Measurements from ENCODE around the gene EARS2.
"Not testable (repeated sequence)": the region's sequence is repeated elsewhere in the genome, so short reads cannot be mapped to it uniquely, and the experiment has no call there.

Gene EARS2

DNA sequence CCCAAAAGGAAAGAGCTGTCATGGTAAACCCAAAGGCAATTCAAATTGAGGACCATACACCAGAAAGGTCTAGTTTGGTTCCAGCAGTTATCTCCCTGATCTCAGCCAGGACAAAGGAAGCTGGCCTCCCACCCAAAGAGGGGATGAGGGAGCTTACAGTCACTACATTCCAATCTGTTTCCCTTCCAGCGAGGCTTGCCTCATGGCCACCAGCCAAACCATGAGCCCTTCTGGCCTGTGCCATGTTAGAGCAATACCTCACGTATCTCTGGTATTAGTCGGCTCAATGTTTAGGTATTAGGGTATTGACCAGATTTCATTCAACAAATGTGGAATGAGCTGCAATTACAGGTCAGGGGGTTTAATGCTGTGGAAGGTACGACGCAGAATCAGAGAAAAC, 30.6 kb upstream of the EARS2 start:
- DNase-seq (ENCODE audit: low spot score), result no peak

DNA sequence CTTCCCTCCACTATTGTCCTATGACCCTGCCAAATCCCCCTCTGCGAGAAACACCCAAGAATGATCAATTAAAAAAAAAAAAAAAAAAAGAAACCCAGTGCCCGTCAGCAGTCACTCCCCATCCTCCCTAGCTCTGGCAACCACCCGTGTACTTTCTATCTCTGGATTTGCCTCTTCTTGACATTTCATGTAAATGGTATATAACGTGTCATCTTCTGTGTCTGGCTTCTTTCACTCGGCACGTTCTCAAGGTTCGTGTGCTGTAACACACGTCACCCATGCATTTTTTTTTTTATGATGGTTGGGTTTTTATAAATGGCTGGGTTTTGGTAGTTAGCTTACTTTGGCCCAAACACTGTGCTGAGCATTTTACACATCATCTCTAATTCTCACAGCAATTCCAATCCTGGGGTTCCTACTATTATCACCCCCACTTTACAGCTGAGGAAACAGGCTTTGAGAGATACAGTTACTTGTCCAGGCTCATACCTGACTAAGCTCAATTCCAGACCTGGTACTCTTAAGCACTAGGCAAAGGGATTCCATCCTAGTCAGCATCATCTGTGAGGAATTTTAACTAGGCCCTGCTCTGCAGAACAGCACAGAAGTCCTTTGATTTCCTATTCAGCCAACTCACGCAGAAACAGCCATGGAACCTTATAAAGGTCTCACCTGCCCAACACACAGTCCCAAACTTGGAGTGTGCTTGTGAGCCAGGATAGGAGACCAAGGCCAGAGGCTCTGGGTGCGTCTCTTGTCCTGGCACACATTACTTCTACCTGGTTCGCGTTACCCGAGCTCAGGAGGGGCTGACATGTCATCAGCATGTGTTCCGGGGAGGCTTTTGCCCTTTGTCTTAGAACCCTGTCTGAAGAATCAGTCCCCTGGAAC, 27.3 kb upstream of the EARS2 start:
- no peak for DNase-seq (ENCODE audit: low spot score)
- TF ChIP-seq, protein P1, sequence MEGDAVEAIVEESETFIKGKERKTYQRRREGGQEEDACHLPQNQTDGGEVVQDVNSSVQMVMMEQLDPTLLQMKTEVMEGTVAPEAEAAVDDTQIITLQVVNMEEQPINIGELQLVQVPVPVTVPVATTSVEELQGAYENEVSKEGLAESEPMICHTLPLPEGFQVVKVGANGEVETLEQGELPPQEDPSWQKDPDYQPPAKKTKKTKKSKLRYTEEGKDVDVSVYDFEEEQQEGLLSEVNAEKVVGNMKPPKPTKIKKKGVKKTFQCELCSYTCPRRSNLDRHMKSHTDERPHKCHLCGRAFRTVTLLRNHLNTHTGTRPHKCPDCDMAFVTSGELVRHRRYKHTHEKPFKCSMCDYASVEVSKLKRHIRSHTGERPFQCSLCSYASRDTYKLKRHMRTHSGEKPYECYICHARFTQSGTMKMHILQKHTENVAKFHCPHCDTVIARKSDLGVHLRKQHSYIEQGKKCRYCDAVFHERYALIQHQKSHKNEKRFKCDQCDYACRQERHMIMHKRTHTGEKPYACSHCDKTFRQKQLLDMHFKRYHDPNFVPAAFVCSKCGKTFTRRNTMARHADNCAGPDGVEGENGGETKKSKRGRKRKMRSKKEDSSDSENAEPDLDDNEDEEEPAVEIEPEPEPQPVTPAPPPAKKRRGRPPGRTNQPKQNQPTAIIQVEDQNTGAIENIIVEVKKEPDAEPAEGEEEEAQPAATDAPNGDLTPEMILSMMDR (IDR thresholded peaks at IDR 0.05; ENCODE audit: extremely low read depth, missing control alignments), result no peak

More for the DNA sequence above, 30.6 kb upstream of the EARS2 start:
- TF ChIP-seq, protein P1 (IDR thresholded peaks at IDR 0.05; ENCODE audit: extremely low read depth, missing control alignments), result no peak

DNA sequence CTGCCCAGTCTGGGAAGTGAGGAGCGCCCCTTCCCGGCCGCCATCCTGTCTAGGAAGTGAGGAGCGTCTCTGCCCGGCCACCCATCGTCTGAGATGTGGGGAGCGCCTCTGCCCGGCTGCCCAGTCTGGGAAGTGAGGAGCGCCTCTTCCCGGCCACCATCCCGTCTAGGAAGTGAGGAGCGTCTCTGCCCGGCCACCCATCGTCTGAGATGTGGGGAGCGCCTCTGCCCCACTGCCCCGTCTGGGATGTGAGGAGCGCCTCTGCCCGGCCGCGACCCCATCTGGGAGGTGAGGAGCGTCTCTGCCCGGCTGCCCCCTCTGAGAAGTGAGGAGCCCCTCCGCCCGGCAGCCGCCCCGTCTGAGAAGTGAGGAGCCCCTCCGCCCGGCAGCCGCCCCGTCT, 26.1 kb upstream of the EARS2 start:
- DNase-seq (ENCODE audit: low spot score), result not testable (repeated sequence)

DNA sequence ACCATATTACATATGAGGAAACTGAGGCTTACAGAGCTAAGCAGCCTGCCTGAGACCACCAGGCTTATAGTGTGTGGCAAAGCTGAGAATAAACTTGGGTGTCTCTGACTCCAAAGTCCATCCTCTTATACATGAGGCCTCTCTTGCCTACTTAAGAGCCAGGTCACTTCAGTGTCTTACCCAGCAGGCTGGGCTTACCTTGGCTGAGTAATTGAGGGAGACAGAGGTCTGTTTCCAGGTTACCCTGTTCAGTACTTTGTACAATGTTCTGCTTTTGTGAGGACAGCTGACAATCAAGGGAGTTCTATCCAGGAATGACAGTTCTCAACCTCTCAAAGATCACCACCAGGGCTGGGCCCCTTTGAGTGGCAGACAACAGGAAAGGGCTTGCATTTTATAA, 24.6 kb upstream of the EARS2 start:
- DNase-seq (ENCODE audit: low spot score), result no peak
- TF ChIP-seq, protein P1 (IDR thresholded peaks at IDR 0.05; ENCODE audit: extremely low read depth, missing control alignments), result no peak

DNA sequence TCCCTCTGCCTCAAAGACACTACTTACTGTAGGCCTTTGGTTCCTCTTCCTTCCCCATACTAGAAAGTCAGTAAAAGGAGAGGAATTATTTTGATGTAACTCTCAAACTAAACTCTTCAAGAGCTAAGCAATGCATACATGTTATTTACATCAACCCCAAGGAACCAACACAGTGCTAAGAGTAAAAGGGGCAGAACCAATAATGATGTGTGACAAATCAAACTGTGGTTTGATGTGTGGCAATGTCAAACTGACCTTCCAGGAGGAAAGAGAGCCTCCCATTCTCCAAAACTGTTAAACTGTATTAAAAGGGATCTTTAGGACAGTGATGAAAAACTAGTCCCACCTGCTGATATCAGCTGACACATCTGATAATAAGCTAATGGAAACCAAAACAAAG, 23.2 kb upstream of the EARS2 start:
- no peak for DNase-seq (ENCODE audit: low spot score)
- TF ChIP-seq, protein P1 (IDR thresholded peaks at IDR 0.05; ENCODE audit: extremely low read depth, missing control alignments), result no peak

- DNase-seq (ENCODE audit: low spot score), result no peak
- TF ChIP-seq, protein P1 (IDR thresholded peaks at IDR 0.05; ENCODE audit: extremely low read depth, missing control alignments), result no peak
These were observed 22.2 kb upstream of the EARS2 start for GRCh38 chr16:23579371-23579770.

DNA sequence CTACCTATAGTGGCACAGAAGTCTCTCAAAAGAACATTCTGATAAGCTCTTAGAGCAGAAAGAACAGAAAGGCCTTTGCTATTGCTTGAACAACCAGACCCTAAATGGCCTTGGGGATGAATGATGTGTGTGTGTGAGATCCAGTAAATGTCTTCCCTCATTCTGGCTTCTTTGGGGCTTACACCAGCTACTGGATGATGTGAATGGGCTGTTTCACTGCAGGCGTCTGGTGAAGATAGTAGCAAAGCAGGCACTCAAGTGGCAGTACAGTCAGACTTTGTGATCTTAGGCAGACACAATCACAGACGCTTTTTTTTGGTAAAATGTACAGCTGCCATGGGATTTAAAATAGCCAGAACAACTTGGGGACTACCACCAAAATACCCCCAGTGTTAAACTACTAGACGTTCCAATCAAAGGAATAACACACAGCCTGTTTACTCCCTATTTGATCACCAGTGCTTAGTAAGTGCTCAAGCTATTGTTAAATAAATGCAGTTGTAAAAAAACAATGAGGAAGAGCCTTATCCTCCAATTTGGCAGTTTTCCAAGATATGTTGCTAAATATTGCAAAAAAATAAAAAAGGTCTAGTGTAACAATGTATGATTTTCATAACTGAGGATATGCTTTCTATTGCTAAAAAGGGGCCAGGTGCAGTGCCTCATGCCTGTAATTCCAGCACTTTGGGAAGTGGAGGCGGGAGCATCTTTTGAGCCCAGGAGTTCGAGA, 21.1 kb upstream of the EARS2 start:
- TF ChIP-seq, protein P1 (IDR thresholded peaks at IDR 0.05; ENCODE audit: extremely low read depth, missing control alignments), result no peak
- DNase-seq (ENCODE audit: low spot score), result no peak
